ENCODE data around the gene HOXC13.

The HOXC13 gene

DNA sequence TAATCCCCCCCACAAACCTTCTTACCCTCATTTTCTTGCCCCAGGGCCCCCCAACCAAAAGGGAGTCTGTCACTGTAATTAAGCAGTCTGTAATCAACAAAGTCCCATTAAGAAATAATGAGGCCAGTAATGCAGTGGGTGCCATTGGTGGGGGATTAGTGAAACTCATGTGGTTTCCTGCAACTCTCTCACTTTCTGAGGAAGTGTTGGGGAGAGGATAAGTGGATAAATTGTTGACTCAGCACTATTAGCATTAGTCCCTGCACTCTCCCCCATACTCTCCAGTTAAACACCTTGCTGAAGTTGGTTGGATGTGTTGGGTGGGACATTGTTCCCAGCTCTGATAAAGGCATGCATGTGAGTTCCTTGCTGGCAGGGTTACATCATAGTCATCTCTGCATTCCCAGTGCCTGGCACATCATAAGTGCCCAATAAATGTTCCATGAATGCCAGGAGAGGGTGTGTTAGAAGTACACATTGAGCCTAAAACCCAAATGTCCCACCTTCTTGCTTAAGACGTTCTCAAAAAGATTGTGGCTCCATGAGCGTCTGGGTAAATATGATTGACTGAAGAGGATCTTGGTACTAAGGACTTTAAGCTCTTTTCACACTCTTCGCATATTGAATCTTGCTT, 45.8 kb upstream of the HOXC13 start:
- Histone ChIP-seq H3K9me3 (ENCODE audit: control insufficient read depth, insufficient read depth, low read depth, low read length) (no peaks in the 10 kb centered on the region), H3K27ac (ENCODE audit: extremely low read depth, low read depth, low read length) (no peak overlapping the region), H3K4me1 (ENCODE audit: control insufficient read depth, insufficient read depth, low read length) (no peaks in the 10 kb centered on the region), H3K4me3 (ENCODE audit: low read depth, low read length) (no peak overlapping the region), H3K36me3 (ENCODE audit: control insufficient read depth in 2 of 2, insufficient read depth in 1 of 2, low read length in 2 of 2) (no peaks in the 10 kb centered on the region)
- CTCF ChIA-PET = interaction anchor here (0.6 to 1.0 kb wide), 3 partner anchors 23 to 321 kb away, joined by 3 read pairs; no protein-coding TSS in a partner anchor
- POLR2A ChIA-PET = no interaction called here
- TF ChIP-seq ZNF548 (tag by site-specific recombination; IDR thresholded peaks at IDR 0.05) (no peak), PRDM10 (tag by site-specific recombination; IDR thresholded peaks at IDR 0.05) (no peak), ZNF311 (tag by site-specific recombination; IDR thresholded peaks at IDR 0.05; ENCODE audit: borderline replicate concordance) (no peak), YY2 (tag by site-specific recombination; IDR thresholded peaks at IDR 0.05) (no peak), ZNF704 (tag by site-specific recombination; IDR thresholded peaks at IDR 0.05) (no peak), ZNF658 (tag by site-specific recombination; IDR thresholded peaks at IDR 0.05) (no peak), ZNF664 (tag by site-specific recombination; IDR thresholded peaks at IDR 0.05) (no peak), KLF1 (tag by site-specific recombination; IDR thresholded peaks at IDR 0.05) (no peak), ZNF155 (tag by site-specific recombination; IDR thresholded peaks at IDR 0.05) (no peak), ZNF610 (tag by site-specific recombination; IDR thresholded peaks at IDR 0.05; ENCODE audit: borderline replicate concordance) (no peak), PRDM1 (tag by site-specific recombination; IDR thresholded peaks at IDR 0.05) (no peak), ELK4 (IDR thresholded peaks at IDR 0.05; ENCODE audit: borderline replicate concordance, low read depth, low read length) (no peak), ZNF707 (tag by site-specific recombination; IDR thresholded peaks at IDR 0.05) (no peak), ZSCAN16 (tag by site-specific recombination; IDR thresholded peaks at IDR 0.05) (no peak), ZNF391 (tag by site-specific recombination; IDR thresholded peaks at IDR 0.05; ENCODE audit: borderline replicate concordance, low read depth) (no peak)

- 0 out of 2 replicates have a peak, but pooled peaks have one; percentile 20 for TF ChIP-seq BCL6B (tag by site-specific recombination; IDR thresholded peaks at IDR 0.05)
- TF ChIP-seq IKZF3 (tag by site-specific recombination; IDR thresholded peaks at IDR 0.05) = no peak
- no peak for TF ChIP-seq ZNF391 (tag by site-specific recombination; IDR thresholded peaks at IDR 0.05; ENCODE audit: borderline replicate concordance, low read depth)
- peak; percentile 95 for TF ChIP-seq ZNF366 (tag by site-specific recombination; conservative IDR thresholded peaks at IDR 0.05)
- no peak for TF ChIP-seq ZNF148 (tag by site-specific recombination; IDR thresholded peaks at IDR 0.05; ENCODE audit: borderline replicate concordance)
- Histone ChIP-seq H3K9me3 (ENCODE audit: control insufficient read depth, insufficient read depth, low read depth, low read length) (no peaks in the 10 kb centered on the region), H3K4me1 (ENCODE audit: control insufficient read depth, insufficient read depth, low read length) (no peaks in the 10 kb centered on the region), H3K4me3 (ENCODE audit: low read depth, low read length) (no peak overlapping the region), H3K27ac (ENCODE audit: extremely low read depth, low read depth, low read length) (no peak overlapping the region), H3K36me3 (ENCODE audit: control insufficient read depth in 2 of 2, insufficient read depth in 1 of 2, low read length in 2 of 2) (no peaks in the 10 kb centered on the region)
- POLR2A ChIA-PET = no interaction called here
- CTCF ChIA-PET = interaction anchor here (0.6 to 1.2 kb wide), 4 partner anchors 23 to 153 kb away, joined by 3 to 5 read pairs (median 4); no protein-coding TSS in a partner anchor
Observed at GRCh38 chr12:53899230-53899629, 39.4 kb upstream of the HOXC13 start.

All from HEK293 (cell line).